ENCODE results near the gene POLA2.
"Not testable (repeated sequence)": the region's sequence is repeated elsewhere in the genome, so short reads cannot be mapped to it uniquely, and the experiment has no call there.

POLA2 gene

DNA sequence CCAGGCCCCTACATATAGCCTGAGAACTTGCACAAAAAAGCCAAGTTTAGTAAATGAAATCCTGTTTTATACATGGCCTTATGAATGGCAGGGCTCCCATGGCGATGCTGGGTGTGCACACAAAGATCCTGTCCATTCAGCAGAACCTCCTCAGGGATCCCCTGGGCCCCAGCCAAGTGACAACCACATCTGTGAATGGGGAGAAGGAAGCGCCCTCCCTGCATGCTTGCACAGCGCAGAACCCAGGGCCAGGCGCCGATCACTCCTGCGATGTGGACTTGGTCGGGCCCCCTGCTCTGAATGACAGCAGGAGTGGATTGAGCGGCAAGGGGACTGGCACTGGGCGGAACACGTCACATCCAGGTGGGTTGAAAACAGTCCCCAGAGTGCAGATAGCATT lies 48.5 kb downstream of the POLA2 start:
- no peak for FAIRE-seq

DNA sequence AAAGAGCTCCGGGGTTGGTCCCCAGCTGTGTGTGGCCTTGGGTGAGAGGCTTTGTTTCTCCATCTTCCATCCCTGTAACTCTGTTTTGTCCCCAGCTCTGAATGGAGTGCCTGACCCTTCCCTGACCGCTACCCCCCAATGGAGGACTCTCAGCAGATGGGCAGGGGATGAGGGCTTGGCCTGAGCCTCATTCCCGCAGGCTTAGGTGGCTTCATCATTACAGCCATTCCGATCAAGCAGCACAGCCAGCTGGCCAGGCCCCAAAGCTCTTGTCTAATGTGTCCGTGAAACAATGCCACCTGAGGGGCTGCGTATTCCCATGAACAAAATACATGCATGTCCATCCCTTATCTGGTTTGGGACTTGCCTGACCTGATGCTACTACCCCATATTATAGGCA lies 49.0 kb downstream of the POLA2 start:
- FAIRE-seq, result no peak

GRCh38 chr11:65311170-65311678 lies 49.5 kb downstream of the POLA2 start:
- FAIRE-seq, result no peak

DNA sequence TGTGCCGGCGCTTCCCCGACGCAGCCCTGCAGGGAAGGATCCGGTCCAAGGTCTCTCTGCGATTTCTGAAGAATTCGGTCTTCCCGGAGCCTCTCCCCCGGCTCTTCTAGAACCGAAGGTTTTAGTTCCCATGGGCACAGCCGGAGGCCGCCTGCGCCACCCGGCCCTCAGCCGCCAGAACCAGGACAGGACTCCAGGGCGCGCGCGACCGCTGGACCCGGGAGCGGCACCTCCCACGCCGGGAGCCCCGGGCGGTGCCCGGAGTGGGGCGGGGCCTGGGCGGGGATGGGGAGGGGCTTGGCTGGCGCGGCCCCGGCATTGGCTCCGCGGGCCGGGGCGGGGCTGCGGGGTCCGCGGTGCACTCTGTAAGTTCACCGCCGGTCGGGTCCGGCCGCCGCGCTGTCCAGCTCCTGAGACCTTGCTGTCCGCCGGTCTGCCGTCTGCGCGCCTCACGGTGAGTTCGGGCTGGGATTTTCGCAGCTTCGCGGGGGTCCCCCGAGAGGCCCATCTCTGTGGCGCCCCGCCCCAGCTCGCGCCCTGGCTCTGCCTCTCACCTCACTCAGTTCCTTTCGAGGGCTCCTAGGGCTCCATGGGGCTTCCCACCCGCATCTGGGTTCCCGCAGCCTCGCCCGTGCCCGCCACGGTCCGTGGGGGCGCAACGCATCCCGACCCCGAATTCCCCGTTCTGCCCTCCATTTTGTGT lies 52.9 kb downstream of the POLA2 start, which contains the start of gene CDC42EP2:
Gene CDC42EP2 (plus strand): TSS at position 366 of the 703 bp plus-strand sequence. CDS start 6,033 bp downstream, outside the sequence.
- FAIRE-seq, result no peak

DNA sequence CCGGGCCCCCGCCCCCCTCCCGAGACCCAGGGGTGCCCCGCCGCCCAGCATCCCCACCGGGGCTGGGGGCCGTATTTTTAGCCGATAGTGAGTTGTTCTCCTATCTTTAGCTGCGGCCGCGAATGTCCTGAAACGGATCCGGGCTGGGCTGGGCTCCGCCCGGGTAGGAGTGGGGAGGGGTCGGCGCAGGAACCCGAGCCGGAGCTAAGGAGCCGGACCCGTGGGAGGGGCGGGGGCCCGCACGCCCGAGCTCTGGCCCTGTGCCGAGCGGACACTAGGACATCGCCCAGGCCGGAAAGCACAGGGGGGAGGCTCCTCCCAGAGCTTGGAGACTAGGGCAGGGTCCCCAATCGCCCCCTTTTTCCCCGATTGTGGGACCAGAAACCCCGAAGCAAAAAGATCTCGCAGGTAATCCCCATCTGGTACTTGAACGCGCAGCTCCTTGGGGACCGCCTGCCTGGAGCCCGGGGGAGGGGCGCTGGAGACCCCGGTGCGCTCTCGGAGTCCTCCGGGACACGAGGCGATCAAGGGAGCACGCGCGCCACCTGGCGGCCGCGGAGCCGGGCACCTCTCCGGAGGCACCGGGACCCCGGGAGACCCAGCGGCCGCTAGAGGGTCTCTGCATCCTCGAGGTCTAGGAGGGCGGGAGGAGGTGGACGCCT lies 53.6 kb downstream of the POLA2 start:
- no peak for FAIRE-seq

GRCh38 chr11:65315866-65316226 lies 54.1 kb downstream of the POLA2 start:
- no peak for FAIRE-seq

DNA sequence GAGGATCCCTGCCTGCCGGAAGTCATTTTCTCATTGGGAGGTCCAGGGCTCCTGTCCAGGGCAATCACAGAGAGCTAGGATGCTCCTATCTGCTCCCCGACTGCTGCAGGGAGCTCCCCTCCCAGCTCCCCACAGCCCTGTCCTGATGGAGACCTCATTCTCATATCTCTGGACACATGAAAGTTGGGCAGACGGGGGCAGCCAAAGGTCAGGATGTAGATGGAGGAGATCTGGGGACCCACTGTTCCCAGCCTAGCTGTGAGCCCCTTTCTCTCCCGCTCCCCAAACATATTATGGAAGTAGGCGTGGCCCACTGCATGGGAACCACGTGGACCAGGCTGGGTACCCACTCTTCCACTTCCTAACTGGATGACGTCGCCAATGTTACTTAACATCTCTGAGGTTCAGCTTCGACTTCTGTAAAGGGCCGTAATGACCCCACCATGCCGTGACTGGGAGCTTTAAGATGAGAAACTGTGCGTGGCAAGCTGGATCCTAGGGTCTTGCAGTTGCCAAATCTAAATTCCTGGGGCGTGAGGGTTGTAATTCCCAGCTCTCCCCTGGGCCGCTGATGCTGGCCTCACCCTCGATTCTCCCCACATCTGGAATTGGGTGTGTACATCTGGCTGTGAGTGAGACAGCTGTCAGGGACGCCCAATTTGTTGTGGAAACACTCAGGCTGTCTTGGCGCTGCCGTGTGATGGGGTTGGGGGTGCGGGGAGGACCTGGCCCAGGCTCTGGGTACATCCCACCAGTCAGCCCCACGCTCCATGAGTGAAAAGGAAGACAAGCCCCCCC lies 54.7 kb downstream of the POLA2 start:
- FAIRE-seq, result no peak

DNA sequence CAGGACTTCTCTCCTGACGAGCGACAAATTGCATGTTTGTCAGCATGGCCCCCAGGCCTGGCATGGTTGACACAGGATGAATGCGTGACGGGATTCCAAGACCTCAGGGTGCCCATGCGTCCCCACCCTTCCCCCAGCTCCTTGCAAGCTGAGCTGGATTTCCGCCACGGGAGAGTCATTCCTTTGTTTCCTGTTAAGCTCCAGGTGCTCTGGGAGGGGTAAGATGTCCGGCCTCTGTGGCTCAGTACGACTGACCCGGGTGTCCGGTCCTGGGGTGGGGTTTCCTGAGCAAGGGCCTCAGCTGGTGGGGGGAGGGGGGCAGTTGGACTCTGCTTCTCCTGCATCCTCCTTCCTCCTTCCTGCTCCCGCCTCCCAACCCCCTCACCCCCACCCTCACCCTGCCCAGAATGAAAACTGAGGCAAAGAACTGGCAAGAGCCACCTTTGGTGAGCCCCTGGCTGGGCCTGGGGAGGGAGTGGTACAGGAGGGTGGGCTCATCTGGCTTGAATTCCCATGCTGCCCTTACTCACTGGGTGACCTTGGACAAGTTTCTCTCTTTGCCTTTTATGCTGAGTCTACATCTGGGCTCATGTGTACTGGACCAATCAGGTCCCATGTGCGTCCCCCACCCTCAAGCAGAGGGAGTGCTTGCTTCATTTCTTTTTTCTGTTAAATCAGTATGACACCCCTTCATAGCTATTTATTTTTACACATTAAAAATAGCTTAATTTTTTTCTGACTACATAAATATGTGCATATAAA lies 55.4 kb downstream of the POLA2 start:
- FAIRE-seq, result no peak

DNA sequence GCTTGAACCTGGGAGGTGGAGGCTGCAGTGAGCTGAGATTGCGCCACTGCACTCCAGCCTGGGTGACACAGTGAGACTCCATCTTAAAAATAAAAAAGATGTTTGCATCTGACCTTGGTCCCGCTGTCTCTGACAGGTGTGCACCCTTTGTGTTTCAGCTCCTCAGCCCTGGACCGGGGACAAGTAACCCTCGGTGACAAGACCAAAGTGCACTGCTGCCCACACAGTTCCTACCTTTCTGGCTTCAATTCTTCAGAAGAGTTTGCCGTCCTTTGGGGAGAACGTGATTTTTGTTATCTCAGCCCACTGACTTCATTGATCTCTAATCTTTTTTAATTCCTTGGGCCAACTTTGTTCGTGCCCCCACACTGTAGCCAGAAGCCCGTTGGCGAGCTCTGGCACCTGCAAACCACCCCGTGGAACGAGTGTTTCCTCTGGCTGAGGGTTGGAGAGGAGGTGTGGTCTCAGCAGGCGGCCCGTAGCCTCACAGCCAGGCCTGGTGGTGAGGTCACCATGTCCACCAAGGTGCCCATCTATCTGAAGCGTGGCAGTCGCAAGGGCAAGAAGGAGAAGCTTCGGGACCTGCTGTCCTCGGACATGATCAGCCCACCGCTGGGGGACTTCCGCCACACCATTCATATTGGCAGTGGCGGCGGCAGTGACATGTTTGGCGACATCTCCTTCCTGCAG lies 58.8 kb downstream of the POLA2 start:
- FAIRE-seq, result no peak

DNA sequence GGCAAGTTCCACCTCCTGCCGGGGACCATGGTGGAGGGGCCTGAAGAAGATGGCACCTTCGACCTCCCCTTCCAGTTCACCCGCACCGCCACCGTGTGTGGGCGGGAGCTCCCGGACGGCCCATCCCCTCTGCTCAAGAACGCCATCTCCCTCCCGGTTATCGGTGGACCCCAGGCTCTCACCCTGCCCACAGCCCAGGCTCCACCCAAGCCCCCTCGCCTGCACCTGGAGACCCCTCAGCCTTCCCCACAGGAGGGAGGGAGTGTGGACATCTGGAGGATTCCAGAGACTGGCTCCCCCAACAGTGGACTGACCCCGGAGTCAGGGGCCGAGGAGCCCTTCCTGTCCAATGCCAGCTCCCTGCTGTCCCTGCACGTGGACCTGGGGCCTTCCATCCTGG lies 59.3 kb downstream of the POLA2 start:
- FAIRE-seq, result no peak

DNA sequence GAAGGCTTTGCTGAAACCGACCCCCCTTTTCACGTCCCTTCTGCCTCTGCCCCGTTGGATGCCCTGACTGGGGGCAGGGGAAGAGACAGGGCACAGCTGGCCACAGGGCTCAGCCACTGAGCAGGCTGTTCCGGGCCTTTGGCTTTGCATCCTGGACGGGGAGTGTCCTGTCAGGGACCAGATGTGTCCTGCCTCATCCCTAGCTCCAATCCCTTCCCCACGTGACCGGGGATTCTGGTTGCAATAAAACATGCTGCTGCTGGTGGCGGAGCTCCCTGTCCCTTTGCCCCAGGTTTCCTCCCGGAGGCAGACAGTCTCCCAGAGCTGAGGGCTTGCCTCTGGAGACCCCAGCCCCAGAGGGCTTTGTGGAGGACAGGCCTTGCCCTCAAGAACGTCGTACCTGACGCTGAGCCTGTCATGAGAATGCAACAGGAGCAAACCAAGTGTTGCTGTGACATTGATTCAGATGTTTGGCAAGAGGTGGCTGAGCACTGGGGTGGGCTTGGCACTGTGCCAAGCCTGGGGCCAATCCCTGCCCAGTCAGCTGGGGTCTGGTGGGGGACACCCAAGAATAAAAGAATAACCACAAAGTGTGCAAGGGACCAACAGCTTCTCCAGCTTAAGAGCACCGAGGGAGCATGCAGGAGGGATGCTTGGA lies 60.2 kb downstream of the POLA2 start:
- FAIRE-seq, result no peak

GRCh38 chr11:65323813-65324212 lies 62.1 kb downstream of the POLA2 start:
- FAIRE-seq, result no peak

GRCh38 chr11:65325435-65325834 lies 63.7 kb downstream of the POLA2 start:
- FAIRE-seq, result no peak

- FAIRE-seq, result no peak
Observed at GRCh38 chr11:65327021-65327420, 65.3 kb downstream of the POLA2 start.

- no peak for FAIRE-seq
Observed at GRCh38 chr11:65329478-65329877, 67.7 kb downstream of the POLA2 start.

- FAIRE-seq, result peak; percentile 78
Observed at GRCh38 chr11:65329944-65330403, 68.2 kb downstream of the POLA2 start.

DNA sequence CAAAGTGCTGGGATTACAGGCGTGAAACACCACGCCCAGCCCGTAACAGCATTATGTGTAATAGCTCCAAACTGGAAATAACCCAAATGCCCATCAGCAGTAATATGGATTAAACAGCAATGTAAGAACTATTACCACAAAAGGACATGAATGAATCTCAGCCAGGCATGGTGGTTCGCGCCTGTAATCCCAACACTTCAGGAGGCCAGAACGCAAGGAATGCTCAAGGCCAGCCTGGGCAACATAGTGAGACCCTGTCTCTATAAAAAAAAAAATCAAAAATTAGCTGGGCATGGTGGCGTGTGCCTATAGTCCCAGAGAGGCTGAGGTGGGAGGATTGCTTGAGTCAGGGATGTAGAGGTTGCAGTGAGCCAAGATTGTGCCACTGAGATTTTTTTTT lies 68.8 kb downstream of the POLA2 start:
- FAIRE-seq, result no peak

GRCh38 chr11:65332591-65332990 lies 70.8 kb downstream of the POLA2 start:
- FAIRE-seq, result not testable (repeated sequence)

- FAIRE-seq, result no peak
Observed at GRCh38 chr11:65334696-65335295, 73.0 kb downstream of the POLA2 start.

- FAIRE-seq, result no peak
Observed at GRCh38 chr11:65338676-65339075, 76.9 kb downstream of the POLA2 start.

DNA sequence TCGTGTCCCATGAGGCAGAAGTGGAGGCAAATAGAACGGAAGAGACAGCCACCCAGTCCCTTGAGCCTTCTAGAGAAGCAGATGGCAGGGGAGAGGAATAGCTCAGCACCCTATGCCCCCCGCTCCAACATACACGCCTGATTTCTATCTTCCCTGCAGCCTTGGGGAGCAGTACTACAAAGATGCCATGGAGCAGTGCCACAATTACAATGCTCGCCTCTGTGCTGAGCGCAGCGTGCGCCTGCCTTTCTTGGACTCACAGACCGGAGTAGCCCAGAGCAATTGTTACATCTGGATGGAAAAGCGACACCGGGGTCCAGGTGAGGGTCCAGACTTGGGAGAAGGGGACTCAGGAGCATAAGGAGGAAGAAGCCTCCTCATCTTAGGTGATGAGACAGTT lies 78.5 kb downstream of the POLA2 start:
- FAIRE-seq, result no peak
